Neural cell (in vitro differentiated cells): ENCODE measurements around the gene SPAG16. TPM values are rescaled to one million over a fixed set of nuclear protein-coding genes. Genes with fewer than 3 reads are reported as not detected.

ENCODE experiments used
- H2AFZ ChIP-seq: fragments of 200-600, 300-800 bp; sonication (generic), shearing (Covaris generic); 2 replicates; pipeline ENCODE4 v1.6.0; 2014; ENCODE audit warnings: low read depth, mild to moderate bottlenecking, antibody characterized with exemption, low read length, moderate library complexity
- H3F3A ChIP-seq: fragments of 200-600 bp; shearing (Covaris generic); 2 replicates; pipeline ENCODE4 v1.6.1; 2016; ENCODE audit warnings: mild to moderate bottlenecking, moderate library complexity, mixed read lengths, antibody characterized with exemption, low read length; ENCODE audit not compliant: insufficient read depth, poor library complexity, severe bottlenecking
- H3K27ac ChIP-seq: fragments of 200-600, 300-800 bp; sonication (generic), shearing (Covaris generic); 2 replicates; pipeline ENCODE4 v1.5.1; 2014; ENCODE audit warnings: mild to moderate bottlenecking, low read length, moderate library complexity
- H3K27me3 ChIP-seq: fragments of 300-800, 200-600 bp; sonication (generic), shearing (Covaris generic); 2 replicates; pipeline ENCODE4 v1.6.0; 2014; ENCODE audit warnings: mild to moderate bottlenecking, low read depth, low read length, moderate library complexity; ENCODE audit not compliant: insufficient read depth
- H3K36me3 ChIP-seq: fragments of 300-800, 200-600 bp; sonication (generic), shearing (Covaris generic); 2 replicates; pipeline ENCODE4 v1.5.1; 2014; ENCODE audit warnings: mild to moderate bottlenecking, antibody characterized with exemption, low read length, moderate library complexity; ENCODE audit not compliant: insufficient read depth
- H3K4me2 ChIP-seq: fragments of 300-800, 200-600 bp; sonication (generic), shearing (Covaris generic); 2 replicates; pipeline ENCODE4 v1.6.0; 2014; ENCODE audit warnings: mild to moderate bottlenecking, low read length
- H3K4me3 ChIP-seq: fragments of 300-800, 200-600 bp; sonication (generic), shearing (Covaris generic); 2 replicates; pipeline ENCODE4 v1.5.1; 2014; ENCODE audit warnings: mild to moderate bottlenecking, low read length, moderate library complexity
- H3K79me2 ChIP-seq: fragments of 200-600 bp; shearing (Covaris generic); replicated peaks from 2 replicates; pipeline ENCODE4 v1.6.0; 2014; ENCODE audit warnings: mild to moderate bottlenecking, low read length, moderate library complexity; ENCODE audit not compliant: insufficient read depth
- H3K9ac ChIP-seq: fragments of 300-800, 200-600 bp; sonication (generic), shearing (Covaris generic); 2 replicates; pipeline ENCODE4 v1.6.1; 2016; ENCODE audit warnings: mild to moderate bottlenecking, low read length, mixed read lengths
- H3K9me2 ChIP-seq: fragments of 200-600 bp; shearing (Covaris generic); 2 replicates; pipeline ENCODE4 v1.6.1; 2016; ENCODE audit warnings: mild to moderate bottlenecking, low read length, mixed read lengths; ENCODE audit not compliant: insufficient read depth
- H3K9me3 ChIP-seq: fragments of 200-600, 300-800 bp; sonication (generic), shearing (Covaris generic); 2 replicates; pipeline ENCODE4 v1.6.1; 2016; ENCODE audit warnings: mild to moderate bottlenecking, mixed run types, low read length, moderate library complexity, mixed read lengths
- H4K20me1 ChIP-seq: fragments of 200-600 bp; shearing (Covaris generic); 2 replicates; pipeline ENCODE4 v1.6.1; 2016; ENCODE audit warnings: mild to moderate bottlenecking, mixed run types; ENCODE audit not compliant: insufficient read depth
- EP300 ChIP-seq: fragments of 450-650 bp; conservative IDR thresholded peaks from 2 replicates; pipeline ENCODE4 v1.6.1; 2014; ENCODE audit warnings: antibody characterized with exemption, mild to moderate bottlenecking, moderate library complexity; ENCODE audit not compliant: poor library complexity, severe bottlenecking
- EZH2 ChIP-seq: fragments of 200-600, 300-800 bp; shearing (Covaris generic), sonication (generic); IDR thresholded peaks from 2 replicates; pipeline ENCODE4 v1.6.1; 2014; ENCODE audit warnings: antibody characterized with exemption, low read length, borderline replicate concordance, mild to moderate bottlenecking; ENCODE audit not compliant: insufficient read depth, poor library complexity, severe bottlenecking
- MXI1 ChIP-seq: fragments of 450-650 bp; conservative IDR thresholded peaks from 2 replicates; pipeline ENCODE4 v1.6.1; 2014; ENCODE audit warnings: antibody characterized with exemption, mild to moderate bottlenecking; ENCODE audit not compliant: poor library complexity, severe bottlenecking
- POLR2AphosphoS5 ChIP-seq: IDR thresholded peaks from 2 replicates; pipeline ENCODE4 v1.6.1; 2012
- RAD21 ChIP-seq: fragments of 450-650 bp; conservative IDR thresholded peaks from 2 replicates; pipeline ENCODE4 v1.6.1; 2014; ENCODE audit warnings: antibody characterized with exemption, mild to moderate bottlenecking, moderate library complexity
- SMC3 ChIP-seq: fragments of 450-650 bp; conservative IDR thresholded peaks from 2 replicates; pipeline ENCODE4 v1.6.1; 2014; ENCODE audit warnings: antibody characterized with exemption, mild to moderate bottlenecking, moderate library complexity; ENCODE audit not compliant: poor library complexity
- TAF1 ChIP-seq: IDR thresholded peaks from 2 replicates; pipeline ENCODE4 v1.6.1; 2012; ENCODE audit warnings: low read depth
- polyA plus RNA-seq: library from polyadenylated mRNA; depleted of rRNA; stranded (reverse); fragments of >200 nt; gene quantifications from 2 replicates; pipeline ENCODE4 v1.2.3, GENCODE V29; 2014
- TF ChIP-seq, protein P1 (sequence below): fragments of 450-650 bp; IDR thresholded peaks from 2 replicates; pipeline ENCODE4 v1.5.1; 2014; ENCODE audit warnings: antibody characterized with exemption, mild to moderate bottlenecking, moderate library complexity; ENCODE audit not compliant: poor library complexity, severe bottlenecking
- TF ChIP-seq, protein P2 (sequence below): IDR thresholded peaks from 2 replicates; pipeline ENCODE4 v1.6.1; 2012; ENCODE audit warnings: borderline replicate concordance

SPAG16 gene
- polyA plus RNA-seq, 1 donor from 2014 or later: 75.4 TPM

GRCh38 chr2:214014551-214015220, 730.4 kb downstream of the SPAG16 start (continued):
- TF ChIP-seq, protein P1, sequence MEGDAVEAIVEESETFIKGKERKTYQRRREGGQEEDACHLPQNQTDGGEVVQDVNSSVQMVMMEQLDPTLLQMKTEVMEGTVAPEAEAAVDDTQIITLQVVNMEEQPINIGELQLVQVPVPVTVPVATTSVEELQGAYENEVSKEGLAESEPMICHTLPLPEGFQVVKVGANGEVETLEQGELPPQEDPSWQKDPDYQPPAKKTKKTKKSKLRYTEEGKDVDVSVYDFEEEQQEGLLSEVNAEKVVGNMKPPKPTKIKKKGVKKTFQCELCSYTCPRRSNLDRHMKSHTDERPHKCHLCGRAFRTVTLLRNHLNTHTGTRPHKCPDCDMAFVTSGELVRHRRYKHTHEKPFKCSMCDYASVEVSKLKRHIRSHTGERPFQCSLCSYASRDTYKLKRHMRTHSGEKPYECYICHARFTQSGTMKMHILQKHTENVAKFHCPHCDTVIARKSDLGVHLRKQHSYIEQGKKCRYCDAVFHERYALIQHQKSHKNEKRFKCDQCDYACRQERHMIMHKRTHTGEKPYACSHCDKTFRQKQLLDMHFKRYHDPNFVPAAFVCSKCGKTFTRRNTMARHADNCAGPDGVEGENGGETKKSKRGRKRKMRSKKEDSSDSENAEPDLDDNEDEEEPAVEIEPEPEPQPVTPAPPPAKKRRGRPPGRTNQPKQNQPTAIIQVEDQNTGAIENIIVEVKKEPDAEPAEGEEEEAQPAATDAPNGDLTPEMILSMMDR: no peak
- TF ChIP-seq EP300: no peak
- no peak for TF ChIP-seq TAF1

- H3K9ac ChIP-seq: no peak overlapping the region
Observed at GRCh38 chr2:214019229-214019972, 735.1 kb downstream of the SPAG16 start.

More at GRCh38 chr2:214019229-214019972, 735.1 kb downstream of the SPAG16 start:
- H3K27me3 ChIP-seq: no peaks in the 10 kb centered on the region
- TF ChIP-seq EZH2: no peak
- TF ChIP-seq POLR2AphosphoS5: no peak
- no peak for TF ChIP-seq EP300
- TF ChIP-seq, protein P2, sequence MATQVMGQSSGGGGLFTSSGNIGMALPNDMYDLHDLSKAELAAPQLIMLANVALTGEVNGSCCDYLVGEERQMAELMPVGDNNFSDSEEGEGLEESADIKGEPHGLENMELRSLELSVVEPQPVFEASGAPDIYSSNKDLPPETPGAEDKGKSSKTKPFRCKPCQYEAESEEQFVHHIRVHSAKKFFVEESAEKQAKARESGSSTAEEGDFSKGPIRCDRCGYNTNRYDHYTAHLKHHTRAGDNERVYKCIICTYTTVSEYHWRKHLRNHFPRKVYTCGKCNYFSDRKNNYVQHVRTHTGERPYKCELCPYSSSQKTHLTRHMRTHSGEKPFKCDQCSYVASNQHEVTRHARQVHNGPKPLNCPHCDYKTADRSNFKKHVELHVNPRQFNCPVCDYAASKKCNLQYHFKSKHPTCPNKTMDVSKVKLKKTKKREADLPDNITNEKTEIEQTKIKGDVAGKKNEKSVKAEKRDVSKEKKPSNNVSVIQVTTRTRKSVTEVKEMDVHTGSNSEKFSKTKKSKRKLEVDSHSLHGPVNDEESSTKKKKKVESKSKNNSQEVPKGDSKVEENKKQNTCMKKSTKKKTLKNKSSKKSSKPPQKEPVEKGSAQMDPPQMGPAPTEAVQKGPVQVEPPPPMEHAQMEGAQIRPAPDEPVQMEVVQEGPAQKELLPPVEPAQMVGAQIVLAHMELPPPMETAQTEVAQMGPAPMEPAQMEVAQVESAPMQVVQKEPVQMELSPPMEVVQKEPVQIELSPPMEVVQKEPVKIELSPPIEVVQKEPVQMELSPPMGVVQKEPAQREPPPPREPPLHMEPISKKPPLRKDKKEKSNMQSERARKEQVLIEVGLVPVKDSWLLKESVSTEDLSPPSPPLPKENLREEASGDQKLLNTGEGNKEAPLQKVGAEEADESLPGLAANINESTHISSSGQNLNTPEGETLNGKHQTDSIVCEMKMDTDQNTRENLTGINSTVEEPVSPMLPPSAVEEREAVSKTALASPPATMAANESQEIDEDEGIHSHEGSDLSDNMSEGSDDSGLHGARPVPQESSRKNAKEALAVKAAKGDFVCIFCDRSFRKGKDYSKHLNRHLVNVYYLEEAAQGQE: no peak
- TF ChIP-seq RAD21: no peak
- no peak for TF ChIP-seq SMC3
- TF ChIP-seq TAF1: no peak
- TF ChIP-seq, protein P1: no peak
- no peak for TF ChIP-seq MXI1
- no peaks in the 10 kb centered on the region for H3K9me3 ChIP-seq
- no peak overlapping the region for H2AFZ ChIP-seq
- no peaks in the 10 kb centered on the region for H3K79me2 ChIP-seq
- no peaks in the 10 kb centered on the region for H4K20me1 ChIP-seq
- H3K9me2 ChIP-seq: no peaks in the 10 kb centered on the region
- H3K4me2 ChIP-seq: no peak overlapping the region
- no peak overlapping the region for H3K4me3 ChIP-seq
- no peaks in the 10 kb centered on the region for H3F3A ChIP-seq
- no peak overlapping the region for H3K27ac ChIP-seq
- H3K36me3 ChIP-seq: no peaks in the 10 kb centered on the region
